Erythroblast (primary cell): ENCODE results near the gene CAMSAP3.

ENCODE experiments used
- GATA1 ChIP-seq: IDR thresholded peaks from 2 replicates; pipeline ENCODE4 v1.6.1; 2011; ENCODE audit warnings: low read depth, mild to moderate bottlenecking, control low read depth, low read length, moderate library complexity
- POLR2A ChIP-seq: IDR thresholded peaks from 2 replicates; pipeline ENCODE4 v1.6.1; 2011; ENCODE audit warnings: mild to moderate bottlenecking, low read length

DNA sequence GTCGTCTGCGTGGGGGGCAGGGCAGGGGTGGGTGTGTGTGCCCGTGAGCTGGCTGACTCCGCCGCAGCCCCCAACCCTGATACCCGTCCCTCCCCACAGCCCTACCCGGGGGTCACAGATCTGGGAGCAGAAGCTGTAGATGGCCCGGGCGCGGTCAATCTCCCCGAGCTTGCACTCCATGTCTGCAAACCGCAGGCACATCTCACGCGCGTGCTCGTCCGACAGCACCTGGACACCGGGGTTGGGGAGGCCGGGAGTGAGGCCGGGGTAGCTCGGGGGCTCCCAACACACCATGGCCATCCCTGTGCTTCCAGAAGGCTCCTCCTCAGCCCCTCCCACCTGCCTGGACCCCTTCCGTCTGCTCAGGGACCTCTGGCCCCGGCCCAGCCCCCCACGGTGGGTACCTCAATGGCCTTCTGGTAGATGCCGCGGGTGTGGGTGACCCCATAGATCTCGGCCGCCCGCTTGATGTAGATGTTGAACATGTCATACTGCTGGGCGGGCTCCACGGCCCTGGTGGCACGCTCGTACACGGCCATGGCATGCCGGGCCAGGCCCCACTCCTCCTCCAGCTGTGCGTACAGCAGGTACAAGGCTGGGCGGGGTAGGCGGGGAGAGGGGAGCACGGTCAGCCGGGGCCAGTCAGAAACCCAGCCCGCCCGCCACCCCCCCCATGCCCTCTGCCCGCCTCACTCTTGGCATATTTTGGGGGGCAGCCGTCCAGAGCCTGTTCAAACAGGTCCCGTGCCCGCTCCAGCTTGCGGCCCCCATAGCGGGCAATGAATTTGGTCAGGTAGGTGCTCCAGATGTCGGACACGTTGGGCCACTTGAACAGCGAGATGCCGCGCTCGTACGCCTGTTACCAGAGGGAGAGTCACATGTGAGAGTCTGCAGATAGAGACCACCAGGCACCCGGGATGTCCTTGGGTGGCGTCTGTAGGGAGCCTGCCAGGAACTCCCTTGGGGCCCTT lies 25.1 kb downstream of the CAMSAP3 start:
- TF ChIP-seq POLR2A (no peak), GATA1 (no peak)
